ENCODE measurements around the gene DNAJC5G.

DNA sequence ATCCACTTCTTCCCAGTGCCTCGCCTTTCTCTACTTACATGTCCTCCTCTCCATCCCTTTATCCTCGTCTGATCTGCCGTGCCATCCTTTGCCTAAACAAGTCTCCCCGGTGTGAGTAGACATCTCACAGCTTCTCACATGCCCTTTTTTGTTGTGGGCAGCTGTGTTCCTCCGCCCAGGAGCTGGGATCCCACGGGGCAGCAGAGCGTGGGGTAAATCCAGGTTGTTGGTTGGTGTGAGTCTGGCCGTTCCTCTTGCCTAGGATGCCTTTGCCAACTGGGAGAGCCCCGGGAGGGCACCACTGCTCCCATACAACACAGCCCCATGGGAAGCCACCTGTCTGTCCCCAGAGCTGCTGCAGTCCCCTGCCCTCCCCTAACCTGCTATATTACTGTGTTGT is 34.8 kb upstream of the DNAJC5G start:
- TF ChIP-seq POLR2A (IDR thresholded peaks at IDR 0.05) (no peak), CTCF (IDR thresholded peaks at IDR 0.05) (no peak)

Data from vagina (tissue), 2 donors.